K562 (cell line): ENCODE data around the gene LGR6. TPM values are rescaled to one million over a fixed set of nuclear protein-coding genes. Genes with fewer than 3 reads are reported as not detected.

ENCODE experiments used
- ATAC-seq: fragments of 200-7000 bp; cut with Tn5 transposase; 3 replicates; pipeline ENCODE4 v1.9.1; 2020; ENCODE audit warnings: moderate library complexity
- BruUV-seq: library from RNA; stranded (reverse); fragments of 400-500 nt; replicated peaks from 2 replicates; lab custom pipeline; 2021; lab: Mats Ljungman, UMichigan
- CTCF ChIA-PET: fragments of 300-600 bp; formaldehyde crosslinking; extraction: SDS; loops from one replicate; lab custom pipeline; 2021; ENCODE audit warnings: low intra/inter-chr PET ratio; lab: Yijun Ruan, JAX
- POLR2A ChIA-PET: fragments of 300-600, 350-650 bp; sonication (Branson Sonifier 250); formaldehyde crosslinking; extraction: SDS; loops from one replicate; lab custom pipeline; 2021; ENCODE audit warnings: antibody characterized with exemption, inconsistent platforms; lab: Yijun Ruan, JAX
- DNase-seq, 4 experiments: peaks; one replicate each; pipeline versions ENCODE4 v3.0.0 to v3.0.0-alpha.2; 2011 to 2018; ENCODE audit warnings: low spot score in 3 of 4, mixed read lengths in 3 of 4; ENCODE audit errors: extremely low read depth in 1 of 4
- FAIRE-seq: peaks from 2 replicates; lab custom pipeline; 2011; peaks lifted over from hg19 to GRCh38; lab: Jason Lieb, UNC
- H2AFZ ChIP-seq: 2 replicates; pipeline ENCODE4 v1.6.0; 2011; ENCODE audit warnings: low read depth, low read length, control low read depth, inconsistent platforms
- H3K27ac ChIP-seq: fragments of 200-600 bp; 3 replicates; pipeline ENCODE4 v1.8.0; 2011; ENCODE audit warnings: low read depth, mild to moderate bottlenecking, control low read depth, inconsistent platforms, low read length, moderate library complexity, mixed read lengths; ENCODE audit errors: extremely low read depth
- H3K27me3 ChIP-seq, 2 experiments: fragments of 300-600 bp in 1 of 2; 2 replicates in 1 of 2; 3 replicates in 1 of 2; pipeline versions ENCODE4 v1.6.0 to v1.8.0; 2011; ENCODE audit warnings: inconsistent platforms in 2 of 2, low read length in 2 of 2, mild to moderate bottlenecking in 1 of 2, mixed read lengths in 1 of 2, moderate library complexity in 1 of 2; ENCODE audit not compliant: control insufficient read depth in 2 of 2, insufficient read depth in 2 of 2
- H3K36me3 ChIP-seq: fragments of 300-600 bp; 3 replicates; pipeline ENCODE4 v1.8.0; 2011; ENCODE audit warnings: mild to moderate bottlenecking, low read length, inconsistent platforms; ENCODE audit not compliant: control insufficient read depth, insufficient read depth
- H3K4me1 ChIP-seq, 2 experiments: fragments of 200-600 bp in 1 of 2; replicated peaks in 1 of 2; 2 replicates in 1 of 2; 3 replicates in 1 of 2; pipeline versions ENCODE4 v1.5.1 to v1.8.0; 2011; ENCODE audit warnings: inconsistent platforms in 2 of 2, low read length in 2 of 2, mild to moderate bottlenecking in 1 of 2, mixed read lengths in 1 of 2, moderate library complexity in 1 of 2; ENCODE audit not compliant: control insufficient read depth in 2 of 2, insufficient read depth in 2 of 2
- H3K4me2 ChIP-seq: 2 replicates; pipeline ENCODE4 v1.6.1; 2011; ENCODE audit warnings: low read length, control low read depth, inconsistent platforms, mixed read lengths; ENCODE audit not compliant: insufficient read depth
- H3K4me3 ChIP-seq: fragments of 200-600 bp; sonication (generic), shearing (Covaris generic); 2 replicates; pipeline ENCODE4 v1.5.1; 2016; ENCODE audit warnings: control low read depth, inconsistent platforms
- H3K79me2 ChIP-seq: fragments of 200-600 bp; 3 replicates; pipeline ENCODE4 v1.8.0; 2011; ENCODE audit warnings: low read length, inconsistent platforms; ENCODE audit not compliant: control insufficient read depth, insufficient read depth
- H3K9ac ChIP-seq, 2 experiments: 2 replicates each; pipeline versions ENCODE4 v1.6.0 to v1.6.1; 2011; ENCODE audit warnings: low read depth in 2 of 2, low read length in 2 of 2, control low read depth in 1 of 2, inconsistent platforms in 1 of 2, mild to moderate bottlenecking in 1 of 2, mixed read lengths in 1 of 2; ENCODE audit not compliant: insufficient read depth in 1 of 2
- H3K9me1 ChIP-seq: one replicate; pipeline ENCODE4 v1.6.0; 2011; ENCODE audit warnings: inconsistent platforms, mild to moderate bottlenecking, low read length, moderate library complexity; ENCODE audit not compliant: control insufficient read depth, insufficient read depth
- H3K9me3 ChIP-seq: replicated peaks from 2 replicates; pipeline ENCODE4 v1.5.1; 2011; ENCODE audit warnings: low read depth, low read length, inconsistent platforms; ENCODE audit not compliant: control insufficient read depth, insufficient read depth
- H4K20me1 ChIP-seq: replicated peaks from 2 replicates; pipeline ENCODE4 v1.6.1; 2011; ENCODE audit warnings: low read length, inconsistent platforms, mixed read lengths; ENCODE audit not compliant: control insufficient read depth, insufficient read depth
- ARHGAP35 ChIP-seq: fragments of 450-650 bp; IDR thresholded peaks from 2 replicates; pipeline ENCODE4 v1.6.1; 2018; ENCODE audit not compliant: partially characterized antibody
- FOXP1 ChIP-seq: sonication (generic); formaldehyde crosslinking; IDR thresholded peaks from 2 replicates; pipeline ENCODE4 v1.8.0; 2022; ENCODE audit warnings: mild to moderate bottlenecking, missing genetic modification reagents
- HDAC8 ChIP-seq: fragments of 450-650 bp; IDR thresholded peaks from 2 replicates; pipeline ENCODE4 v1.6.1; 2016; ENCODE audit warnings: mild to moderate bottlenecking, missing genetic modification characterization, moderate library complexity, missing compliant biosample characterization
- MGA ChIP-seq: fragments of 450-650 bp; IDR thresholded peaks from 2 replicates; pipeline ENCODE4 v1.6.1; 2016; ENCODE audit warnings: mild to moderate bottlenecking, moderate library complexity
- MTF1 ChIP-seq: fragments of 250-450 bp; sonication (Bioruptor Pico); IDR thresholded peaks from 2 replicates; pipeline ENCODE4 v1.9.0; 2021; ENCODE audit warnings: moderate library complexity, mild to moderate bottlenecking, inconsistent platforms, borderline replicate concordance
- POLR2A ChIP-seq: fragments of 450-650 bp; conservative IDR thresholded peaks from 2 replicates; pipeline ENCODE4 v1.6.1; 2016
- ZFP36 ChIP-seq: fragments of 150-350 bp; IDR thresholded peaks from 2 replicates; pipeline ENCODE4 v1.6.1; 2018; ENCODE audit warnings: low read length, low read depth; ENCODE audit not compliant: partially characterized antibody
- WGBS: fragments of 100-300 bp; shearing (Covaris generic); methylation state at CpG from one replicate; pipeline ENCODE4 v1.1.6; 2016; ENCODE audit warnings: low coverage, mixed read lengths; ENCODE audit not compliant: insufficient coverage; ENCODE audit errors: missing lambda C conversion rate; 5-methylcytosine and 5-hydroxymethylcytosine counted together
- in situ Hi-C: fragments of 300-500 bp; cut with MboI; formaldehyde crosslinking; loops from 4 replicates; pipeline ENCODE4 v1.15.0; 2018; ENCODE audit warnings: inconsistent platforms, mixed read lengths
- intact Hi-C: fragments of 100-400 bp; cut with micrococcal nuclease; formaldehyde crosslinking; loops from 2 replicates; pipeline ENCODE4 v1.14.2; 2022
- polyA plus RNA-seq, 8 experiments: library from polyadenylated mRNA; depleted of rRNA in 4 of 8; stranded (reverse) in 5 of 8; unstranded in 3 of 8; fragments of >200 nt; fragmentation: Nextera tagmentation in 2 of 8; fragmentation: Illumina TruSeq in 1 of 8; extraction: Ambion mirVana in 2 of 8; extraction: Trizol in 1 of 8; gene quantifications; 2 replicates each; pipeline versions ENCODE4 v1.2.1 to v1.2.3, GENCODE V29; 2011 to 2014; ENCODE audit warnings: inconsistent platforms in 1 of 8, missing spikeins in 1 of 8
- total RNA-seq, 7 experiments: library from RNA; depleted of rRNA in 6 of 7; stranded (reverse); fragments of >200 nt in 6 of 7; fragmentation: Illumina TruSeq in 2 of 7; extraction: Trizol in 2 of 7; gene quantifications; 2 replicates each; pipeline versions ENCODE4 v1.2.1 to v1.2.3, GENCODE V29; 2011 to 2021; ENCODE audit warnings: low replicate concordance in 1 of 7

Gene LGR6
- total and polyA plus RNA-seq, 9 of the 15 experiments (the other 6 are each of a cell fraction or from before 2014, with no cell fraction given) = 0.01 to 0.54 (median 0.17) TPM; not detected in 1

GRCh38 chr1:202212787-202213186, 19.2 kb downstream of the LGR6 start:
- in situ Hi-C loops = loop anchor here (25.0 kb wide), 1 partner anchor 100 kb away; no protein-coding TSS in a partner anchor
- H3K27ac ChIP-seq = no peak overlapping the region
- no peaks in the 10 kb centered on the region for H3K9me1 ChIP-seq
- H3K4me3 ChIP-seq = no peak overlapping the region
- no TSS peak for BruUV-seq
- H3K4me1 ChIP-seq = peaks cover 0 to 6% of the 10 kb centered on the region in 2 experiments; a peak in 2 of 5 replicates
- no peak overlapping the region for H3K4me2 ChIP-seq
- no peaks in the 10 kb centered on the region for H3K9me3 ChIP-seq
- no peaks in the 10 kb centered on the region for H3K36me3 ChIP-seq
- no peak overlapping the region for H3K9ac ChIP-seq
- peaks cover 18% of the 10 kb centered on the region; the same call in 1 of the 2 replicates for H4K20me1 ChIP-seq
- H3K79me2 ChIP-seq = no peaks in the 10 kb centered on the region
- no peak for DNase-seq
- TF ChIP-seq MGA (no peak), ZFP36 (peak; percentile 75), MTF1 (no peak), POLR2A (no peak), ARHGAP35 (no peak), HDAC8 (tag) (no peak), FOXP1 (CRISPR knock-in tag) (no peak)
- no peak for FAIRE-seq
- intact Hi-C loops = no loop called here
- ChIA-PET CTCF (no interaction called here), POLR2A (interaction anchor here (1.0 to 1.2 kb wide), 2 partner anchors 13 to 17 kb away, joined by 4 to 5 read pairs; no protein-coding TSS in a partner anchor)
- H2AFZ ChIP-seq = no peak overlapping the region
- no peak for ATAC-seq
- 0% methylated on average over 1 of the region's 1 CpG for WGBS
- H3K27me3 ChIP-seq = peaks cover 55 to 74% of the 10 kb centered on the region in 2 experiments; a peak in 4 of 5 replicates
